ENCODE data around the gene ABCA2. TPM values are rescaled to one million over a fixed set of nuclear protein-coding genes. Genes with fewer than 3 reads are reported as not detected.

The ABCA2 gene
- total and polyA plus RNA-seq, 9 of the 15 experiments (the other 6 are each of a cell fraction or from before 2014, with no cell fraction given) = 0.69 to 16.3 (median 6.1) TPM; not detected in 2

DNA sequence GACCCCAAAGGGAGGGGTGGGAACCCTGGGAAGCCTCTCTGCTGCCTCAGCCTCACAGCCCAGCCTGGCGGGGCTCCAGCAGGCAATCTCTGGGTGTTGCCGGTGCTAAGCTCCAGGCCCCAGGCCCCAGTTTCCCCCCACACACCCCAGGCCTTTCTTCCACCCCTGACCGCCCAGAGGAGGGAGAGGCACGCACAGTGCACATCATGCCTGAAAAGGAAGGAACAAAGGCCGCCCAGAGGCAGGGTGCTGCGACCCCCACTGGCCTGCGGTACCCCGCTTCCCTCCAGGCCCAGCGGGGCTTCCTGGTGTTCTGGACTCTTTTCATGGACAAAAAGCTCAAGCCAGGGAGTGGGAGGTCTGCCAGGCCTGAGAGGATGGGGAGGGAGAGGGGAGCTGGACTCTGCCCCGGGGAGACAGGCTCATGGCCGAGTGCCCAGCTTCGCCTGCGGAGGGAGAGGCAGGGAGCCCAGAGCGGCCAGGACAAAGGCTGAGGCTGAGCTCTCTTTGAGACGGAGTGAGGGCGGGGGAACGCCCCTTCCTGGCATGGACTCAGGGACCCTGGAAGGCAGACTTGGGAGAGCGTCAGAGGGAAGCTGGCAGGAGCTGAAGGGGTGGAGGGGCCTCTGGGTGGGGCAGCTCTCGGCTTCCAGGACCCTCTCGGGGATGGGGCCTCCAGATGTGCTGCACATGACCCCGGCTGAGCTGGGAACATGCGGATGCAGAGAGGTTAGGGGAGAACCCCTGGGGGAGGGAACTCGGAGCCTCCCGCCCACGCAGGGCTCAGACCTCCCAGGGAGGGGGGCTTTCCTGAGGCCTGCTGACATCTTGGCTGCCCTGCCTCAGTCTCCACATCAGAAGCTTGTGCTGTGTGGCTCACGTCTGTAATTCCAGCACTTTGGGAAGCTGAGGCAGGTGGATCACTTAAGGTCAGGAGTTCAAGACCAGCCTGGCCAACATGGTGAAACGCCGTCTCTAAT is 27.6 kb upstream of the ABCA2 start:
- 46% methylated on average over 26 of the region's 28 CpGs for WGBS (ENCODE audit: insufficient coverage, low coverage, missing lambda C conversion rate)
- Histone ChIP-seq H2AFZ (ENCODE audit: low read depth, low read length) (no peak overlapping the region), H3K36me3 (ENCODE audit: control insufficient read depth, insufficient read depth, low read length) (no peaks in the 10 kb centered on the region), H3K4me3 (no peak overlapping the region), H3K9ac (ENCODE audit: insufficient read depth in 1 of 2, low read depth in 2 of 2, low read length in 2 of 2) (peak overlapping the region in 1 of 2 experiments; percentile 14; a peak in 2 of 4 replicates), H3K4me1 (replicated peaks in 1 of 2; ENCODE audit: control insufficient read depth in 2 of 2, insufficient read depth in 2 of 2, low read length in 2 of 2) (peaks cover 0 to 50% of the 10 kb centered on the region in 2 experiments; a peak in 2 of 5 replicates), H4K20me1 (replicated peaks; ENCODE audit: control insufficient read depth, insufficient read depth, low read length) (no peaks in the 10 kb centered on the region; the same call in none of the 2 replicates), H3K79me2 (ENCODE audit: control insufficient read depth, insufficient read depth, low read length) (no peaks in the 10 kb centered on the region), H3K27me3 (ENCODE audit: control insufficient read depth in 2 of 2, insufficient read depth in 2 of 2, low read length in 2 of 2) (no peaks in the 10 kb centered on the region), H3K4me2 (ENCODE audit: insufficient read depth, low read length) (no peak overlapping the region), H3K27ac (ENCODE audit: extremely low read depth, low read depth, low read length) (no peak overlapping the region), H3K9me1 (ENCODE audit: control insufficient read depth, insufficient read depth, low read length) (no peaks in the 10 kb centered on the region), H3K9me3 (replicated peaks; ENCODE audit: control insufficient read depth, insufficient read depth, low read depth, low read length) (no peaks in the 10 kb centered on the region)
- ATAC-seq (no peak), DNase-seq (ENCODE audit: extremely low read depth in 1 of 4, low spot score in 3 of 4) (no peak), FAIRE-seq (no peak)
- in situ Hi-C loops (cut with MboI) = no loop called here
- ChIA-PET CTCF (ENCODE audit: low intra/inter-chr PET ratio) (no interaction called here), POLR2A (interaction anchor here (0.6 to 1.4 kb wide), 4 partner anchors 8 to 156 kb away, joined by 4 to 5 read pairs (median 4); partner anchors contain the start of gene C8G)
- TF ChIP-seq ZFP30 (CRISPR knock-in tag; IDR thresholded peaks at IDR 0.05; ENCODE audit: borderline replicate concordance) (no peak), EGR1 (conservative IDR thresholded peaks at IDR 0.05) (peak; percentile 42; the same call in 1 of the 2 replicates)
- BruUV-seq (replicated peaks) = no TSS peak
- intact Hi-C loops (cut with micrococcal nuclease) = no loop called here

DNA sequence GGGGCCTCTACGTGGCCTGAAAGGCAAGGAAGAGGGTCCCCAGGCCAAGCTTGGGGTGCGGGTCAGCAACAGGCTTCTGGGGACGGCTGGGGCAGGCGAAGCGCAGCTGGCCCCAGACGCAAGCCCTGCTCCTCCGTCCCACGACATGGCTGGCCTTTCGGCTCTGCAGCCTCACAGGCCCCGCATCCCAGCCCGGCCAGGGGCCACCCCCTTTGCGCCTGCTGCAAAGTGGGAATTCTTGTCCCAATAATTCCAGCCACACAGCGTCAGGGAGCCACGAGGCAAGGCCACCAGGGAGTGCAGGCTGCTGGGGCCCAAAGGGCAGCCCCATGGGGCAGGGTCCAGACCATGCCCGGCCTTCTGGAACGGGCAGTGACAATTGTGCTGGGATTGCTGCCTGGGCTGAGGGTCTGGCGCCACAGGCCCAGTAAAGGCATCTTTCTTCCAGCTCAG is 26.9 kb upstream of the ABCA2 start:
- FAIRE-seq = no peak
- Histone ChIP-seq H3K4me1 (replicated peaks in 1 of 2; ENCODE audit: control insufficient read depth in 2 of 2, insufficient read depth in 2 of 2, low read length in 2 of 2) (peaks cover 0 to 58% of the 10 kb centered on the region in 2 experiments; a peak in 2 of 5 replicates), H3K4me3 (no peak overlapping the region)

More for the DNA sequence above, 26.9 kb upstream of the ABCA2 start:
- no peaks in the 10 kb centered on the region for H3K9me3 ChIP-seq (replicated peaks; ENCODE audit: control insufficient read depth, insufficient read depth, low read depth, low read length)
- H3K36me3 ChIP-seq (ENCODE audit: control insufficient read depth, insufficient read depth, low read length) = no peaks in the 10 kb centered on the region
- peak overlapping the region in 1 of 2 experiments; percentile 14; a peak in 1 of 4 replicates for H3K9ac ChIP-seq (ENCODE audit: insufficient read depth in 1 of 2, low read depth in 2 of 2, low read length in 2 of 2)
- no peaks in the 10 kb centered on the region for H3K27me3 ChIP-seq (ENCODE audit: control insufficient read depth in 2 of 2, insufficient read depth in 2 of 2, low read length in 2 of 2)
- WGBS (ENCODE audit: insufficient coverage, low coverage, missing lambda C conversion rate) = 73% methylated on average over 14 of the region's 17 CpGs
- no peak for TF ChIP-seq ZNF778 (CRISPR knock-in tag; IDR thresholded peaks at IDR 0.05)
- TF ChIP-seq THRAP3 (IDR thresholded peaks at IDR 0.05; ENCODE audit: borderline replicate concordance) = no peak
- TF ChIP-seq ZNF140 (CRISPR knock-in tag; IDR thresholded peaks at IDR 0.05) = no peak
- no peak for TF ChIP-seq BRCA1 (IDR thresholded peaks at IDR 0.05)
- TF ChIP-seq BRCA1 (CRISPR knock-in tag; IDR thresholded peaks at IDR 0.05) = no peak
- TF ChIP-seq, protein P1, sequence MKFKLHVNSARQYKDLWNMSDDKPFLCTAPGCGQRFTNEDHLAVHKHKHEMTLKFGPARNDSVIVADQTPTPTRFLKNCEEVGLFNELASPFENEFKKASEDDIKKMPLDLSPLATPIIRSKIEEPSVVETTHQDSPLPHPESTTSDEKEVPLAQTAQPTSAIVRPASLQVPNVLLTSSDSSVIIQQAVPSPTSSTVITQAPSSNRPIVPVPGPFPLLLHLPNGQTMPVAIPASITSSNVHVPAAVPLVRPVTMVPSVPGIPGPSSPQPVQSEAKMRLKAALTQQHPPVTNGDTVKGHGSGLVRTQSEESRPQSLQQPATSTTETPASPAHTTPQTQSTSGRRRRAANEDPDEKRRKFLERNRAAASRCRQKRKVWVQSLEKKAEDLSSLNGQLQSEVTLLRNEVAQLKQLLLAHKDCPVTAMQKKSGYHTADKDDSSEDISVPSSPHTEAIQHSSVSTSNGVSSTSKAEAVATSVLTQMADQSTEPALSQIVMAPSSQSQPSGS (CRISPR knock-in tag; IDR thresholded peaks at IDR 0.05) = no peak
- no peak for TF ChIP-seq ZNF586 (CRISPR knock-in tag; conservative IDR thresholded peaks at IDR 0.05)
- no peak for TF ChIP-seq CCAR2 (IDR thresholded peaks at IDR 0.05; ENCODE audit: low read depth, low read length)
- 0 out of 2 replicates have a peak, but pooled peaks have one; percentile 14 for TF ChIP-seq ZFX (CRISPR knock-in tag; IDR thresholded peaks at IDR 0.05)
- TF ChIP-seq ZKSCAN3 (CRISPR knock-in tag; IDR thresholded peaks at IDR 0.05) = no peak
- ChIA-PET CTCF (ENCODE audit: low intra/inter-chr PET ratio) (no interaction called here), POLR2A (interaction anchor here (1.0 to 1.4 kb wide), 2 partner anchors 9 to 157 kb away, joined by 4 to 5 read pairs; no protein-coding TSS in a partner anchor)
- no peaks in the 10 kb centered on the region for H3K9me1 ChIP-seq (ENCODE audit: control insufficient read depth, insufficient read depth, low read length)
- no peak overlapping the region for H3K27ac ChIP-seq (ENCODE audit: extremely low read depth, low read depth, low read length)
- no peaks in the 10 kb centered on the region for H3K79me2 ChIP-seq (ENCODE audit: control insufficient read depth, insufficient read depth, low read length)
- DNase-seq (ENCODE audit: extremely low read depth in 1 of 4, low spot score in 3 of 4) = no peak
- intact Hi-C loops (cut with micrococcal nuclease) = loop anchor here (5.0 kb wide), 1 partner anchor 62 kb away; no protein-coding TSS in a partner anchor
- H2AFZ ChIP-seq (ENCODE audit: low read depth, low read length) = no peak overlapping the region
- H4K20me1 ChIP-seq (replicated peaks; ENCODE audit: control insufficient read depth, insufficient read depth, low read length) = peaks cover 2% of the 10 kb centered on the region
- in situ Hi-C loops (cut with MboI) = no loop called here
- BruUV-seq (replicated peaks) = no TSS peak
- H3K4me2 ChIP-seq (ENCODE audit: insufficient read depth, low read length) = no peak overlapping the region
- ATAC-seq = no peak
